Right hindlimb (tissue), 1 donor: ENCODE measurements around the gene KATNB1.

ENCODE experiments used
- DNase-seq: peaks from one replicate; pipeline ENCODE4 v3.0.0-alpha.2; 2018

The KATNB1 gene

GRCh38 chr16:57798953-57799599 is 63.5 kb downstream of the KATNB1 start:
- no peak for DNase-seq

DNA sequence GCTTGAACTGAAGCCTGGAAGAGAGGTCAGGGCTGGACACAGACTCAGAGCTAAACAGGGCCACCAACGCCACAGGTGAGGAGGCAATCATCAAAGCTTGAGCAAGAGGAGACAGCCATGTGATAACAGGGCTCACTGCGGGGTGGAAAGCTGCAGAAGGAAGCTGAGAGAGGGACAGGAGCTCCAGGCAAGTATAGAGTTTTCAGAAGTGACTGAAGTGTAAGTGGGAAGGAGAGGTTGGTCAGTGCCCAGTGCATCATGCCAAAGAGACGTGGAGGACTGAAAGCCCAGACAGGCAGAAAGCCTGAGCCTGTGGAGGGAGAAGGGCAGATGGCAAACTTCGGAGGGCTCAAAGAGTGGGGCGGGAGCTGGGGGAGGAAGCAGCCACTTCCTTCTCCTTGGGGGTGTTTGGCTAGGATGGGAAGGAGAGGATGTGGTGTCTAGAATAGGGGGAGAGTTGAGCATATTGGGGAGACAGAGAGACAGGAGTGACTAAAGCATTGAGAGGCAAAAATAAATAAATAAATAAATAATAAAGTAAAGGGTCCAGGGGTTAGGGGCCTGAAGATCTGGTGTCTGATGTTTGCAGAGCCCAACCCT is 64.1 kb downstream of the KATNB1 start:
- no peak for DNase-seq

- no peak for DNase-seq
Measured at GRCh38 chr16:57800200-57801097, 64.9 kb downstream of the KATNB1 start.

DNA sequence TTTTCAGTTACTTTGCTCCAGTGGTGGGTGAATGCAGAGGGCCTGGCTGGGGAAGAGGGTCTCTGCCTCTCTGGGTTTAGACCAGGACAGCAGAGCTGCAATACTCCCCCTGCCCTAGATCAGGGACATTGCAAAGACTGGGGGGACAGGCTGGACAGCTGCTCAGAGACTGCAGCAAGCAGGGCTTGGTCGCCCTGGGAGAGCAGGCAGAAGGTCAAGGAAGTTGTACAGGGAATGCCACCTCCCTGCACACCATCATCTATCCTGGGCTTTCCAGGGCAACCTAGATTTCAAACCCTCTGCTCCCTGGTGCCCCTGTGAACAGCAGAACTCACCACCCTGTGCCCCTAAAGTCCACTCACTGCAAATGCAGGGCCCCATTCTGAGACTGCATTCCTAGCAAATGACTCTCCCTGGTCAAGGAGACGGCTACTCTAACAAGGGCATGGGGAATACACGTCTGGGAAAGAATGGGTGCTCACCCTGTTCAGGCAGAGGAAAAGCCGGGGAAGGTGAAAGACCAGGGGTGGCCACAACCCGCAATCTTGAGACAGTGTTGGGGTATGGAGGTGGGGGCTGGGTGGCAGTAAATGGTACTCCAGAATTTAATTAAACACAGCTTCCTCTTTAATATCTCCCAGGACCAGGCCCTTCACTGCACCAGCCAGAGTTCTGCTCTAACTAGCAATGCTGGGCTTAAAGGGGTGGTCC is 65.7 kb downstream of the KATNB1 start:
- DNase-seq: no peak

DNA sequence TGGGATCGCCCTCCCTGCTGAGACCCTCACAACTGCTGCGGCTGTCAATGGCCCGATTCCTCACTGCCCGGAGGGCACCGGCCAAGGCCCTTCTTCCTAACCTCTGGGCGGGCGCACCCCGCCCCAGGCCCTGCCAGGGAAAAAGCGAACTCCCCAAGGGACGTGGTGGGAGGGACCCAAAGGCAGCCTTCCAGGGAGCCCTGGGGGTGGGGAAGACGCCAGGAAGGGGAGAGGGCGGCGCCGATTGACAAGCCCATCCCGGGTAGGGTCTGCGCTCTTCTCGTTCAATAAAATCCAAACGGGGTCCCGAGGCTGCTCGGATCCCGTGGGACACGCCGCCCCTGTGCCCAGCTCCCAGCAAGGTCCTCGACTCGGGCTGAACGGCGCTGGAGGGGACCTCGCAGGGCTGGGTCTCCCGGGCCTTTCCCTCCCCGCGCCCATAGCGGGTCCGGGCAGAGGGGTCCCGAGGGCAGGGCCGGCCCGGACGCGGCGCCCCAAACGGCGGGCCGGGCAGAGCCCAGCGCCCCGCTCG is 66.3 kb downstream of the KATNB1 start:
- DNase-seq: peak; percentile 54

DNA sequence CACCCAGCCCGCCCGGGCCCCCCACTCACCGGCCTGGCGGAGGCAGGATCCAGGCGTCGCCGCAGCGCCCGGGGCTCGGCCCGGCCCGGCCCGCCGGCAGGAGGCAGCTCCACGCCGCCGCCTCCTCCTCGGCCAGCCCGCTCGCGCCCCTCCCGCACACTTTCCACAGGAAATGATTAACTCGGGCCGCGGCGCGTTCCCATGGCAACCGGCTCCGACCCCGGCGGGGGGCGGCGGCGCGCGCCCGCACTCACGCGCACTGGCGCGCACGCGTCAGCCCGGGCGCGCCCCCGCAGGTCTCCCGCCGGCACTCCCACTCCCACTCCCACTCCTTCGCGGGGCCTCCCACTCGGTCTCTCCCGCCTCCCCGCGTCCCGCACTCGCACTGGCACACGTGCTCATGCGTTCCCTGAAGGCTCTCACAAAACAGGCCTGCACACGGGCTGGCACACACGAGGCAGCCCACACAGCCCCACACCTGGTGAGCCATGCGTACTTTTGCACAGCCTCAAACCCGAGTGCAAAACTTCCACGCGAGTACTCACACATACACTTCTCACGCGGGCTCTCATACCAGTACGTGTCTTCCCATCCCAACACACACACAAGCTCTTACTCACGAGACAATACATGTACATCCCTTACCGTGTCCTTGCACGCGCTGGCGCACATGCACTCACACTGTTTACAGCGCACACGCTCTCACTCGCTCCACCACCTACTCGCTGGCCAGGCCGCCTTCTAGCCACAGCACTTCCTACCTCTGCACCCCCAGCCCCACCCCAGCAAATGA is 67.0 kb downstream of the KATNB1 start, which contains the start of gene KIFC3:
KIFC3 (minus strand) TSS at position 151 of the 793 bp plus-strand sequence. CDS start 4,248 bp downstream, outside the sequence.
- DNase-seq: peak; percentile 89

DNA sequence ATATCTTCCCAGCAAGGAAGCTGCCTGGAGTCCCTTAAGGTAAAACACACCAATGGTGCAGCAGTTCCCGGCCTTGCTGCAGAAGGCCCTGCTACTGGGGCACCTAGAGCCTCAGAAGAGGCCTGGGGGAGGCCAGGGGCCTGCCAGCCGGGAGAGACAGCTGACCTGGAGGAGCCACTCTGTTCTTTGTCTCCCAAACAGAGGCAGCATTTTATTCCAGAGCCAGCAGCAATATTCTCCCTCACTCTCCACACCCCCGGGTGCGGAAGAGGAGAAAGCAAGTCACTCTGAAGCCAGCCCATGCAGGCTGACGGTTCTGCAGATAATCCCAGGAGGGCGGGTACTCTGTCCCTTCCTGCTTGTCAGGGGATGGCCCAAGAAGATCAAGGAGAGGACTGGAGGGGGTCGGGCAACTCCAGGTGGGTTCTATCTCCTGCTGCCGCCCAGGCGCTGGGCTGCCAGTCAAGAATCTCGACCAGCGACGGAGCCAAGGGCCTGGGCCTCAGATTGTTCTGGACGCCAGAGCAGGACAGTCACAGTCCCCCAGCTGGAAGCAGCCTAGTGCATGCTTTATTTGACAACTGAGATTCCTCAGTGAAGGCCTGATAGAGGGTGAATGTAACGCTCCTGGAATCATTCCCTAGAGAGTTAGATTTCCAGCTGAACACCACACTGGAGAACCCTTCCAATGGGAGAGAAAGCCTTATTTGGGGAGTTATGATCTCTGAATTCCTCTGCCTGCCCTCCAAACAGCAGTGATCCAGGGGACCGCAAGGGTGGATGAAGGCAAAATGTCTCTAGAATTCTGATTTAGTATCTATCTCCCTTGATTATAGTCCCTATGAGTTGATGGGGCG is 67.8 kb downstream of the KATNB1 start:
- DNase-seq: no peak

DNA sequence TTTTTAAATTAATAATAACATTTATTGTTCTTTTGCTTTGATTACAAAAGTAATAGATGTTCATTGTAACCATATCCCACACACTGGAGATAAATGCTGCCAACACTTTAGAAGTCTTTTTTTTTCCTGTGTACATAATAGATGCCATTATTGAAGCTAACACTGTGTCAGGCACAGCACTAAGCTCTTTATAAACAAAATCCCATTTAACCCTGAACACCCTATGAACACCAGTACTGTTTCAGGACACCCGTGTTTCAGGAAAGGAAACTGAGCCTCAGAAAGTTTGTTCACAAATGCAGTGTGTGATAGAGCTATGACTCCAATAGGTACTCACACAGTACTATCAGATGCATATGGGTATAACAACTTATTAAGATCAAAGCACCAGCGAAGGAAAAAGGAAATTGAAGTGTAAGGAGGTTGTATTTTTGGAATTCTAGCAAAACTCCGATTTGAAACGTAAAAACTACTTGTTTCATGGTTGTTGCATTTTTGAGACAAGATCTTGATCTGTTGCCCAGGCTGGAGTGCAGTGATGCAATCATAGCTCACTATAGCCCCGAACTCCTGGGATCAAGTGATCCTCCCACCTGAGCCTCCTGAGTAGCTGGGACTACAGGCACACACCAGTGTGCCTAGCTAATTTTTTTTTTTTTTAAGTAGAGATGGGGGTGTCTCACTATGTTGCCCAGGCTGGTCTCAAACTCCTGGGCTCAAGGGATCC is 68.7 kb downstream of the KATNB1 start:
- DNase-seq: no peak

GRCh38 chr16:57805176-57805575 is 69.6 kb downstream of the KATNB1 start:
- DNase-seq: no peak
